Left lobe of liver (tissue), 2 donors: Measurements from ENCODE around the gene SCN4A. TPM values are rescaled to one million over a fixed set of nuclear protein-coding genes. Genes with fewer than 3 reads are reported as not detected.
"Not testable (repeated sequence)": the region's sequence is repeated elsewhere in the genome, so short reads cannot be mapped to it uniquely, and the experiment has no call there.

Source experiments
- ATAC-seq: fragments of 200-7000 bp; cut with Tn5 transposase; one replicate; pipeline ENCODE4 v1.9.1; 2020; ENCODE audit warnings: mild to moderate bottlenecking, moderate library complexity
- DNase-seq: peaks from one replicate; pipeline ENCODE4 v3.0.0-alpha.2; 2020; ENCODE audit warnings: low spot score
- total RNA-seq: library from RNA; stranded (reverse); gene quantifications from one replicate; pipeline ENCODE4 v1.2.1, GENCODE V29; 2021
- donor health status: DM: no; HTN: no; CAD: no; lungs with moderate emphysema.
- donor health status: DM: no; HTN: yes; CAD: no.

SCN4A gene
- total RNA-seq, 1 donor from 2014 or later = 0.10 TPM

DNA sequence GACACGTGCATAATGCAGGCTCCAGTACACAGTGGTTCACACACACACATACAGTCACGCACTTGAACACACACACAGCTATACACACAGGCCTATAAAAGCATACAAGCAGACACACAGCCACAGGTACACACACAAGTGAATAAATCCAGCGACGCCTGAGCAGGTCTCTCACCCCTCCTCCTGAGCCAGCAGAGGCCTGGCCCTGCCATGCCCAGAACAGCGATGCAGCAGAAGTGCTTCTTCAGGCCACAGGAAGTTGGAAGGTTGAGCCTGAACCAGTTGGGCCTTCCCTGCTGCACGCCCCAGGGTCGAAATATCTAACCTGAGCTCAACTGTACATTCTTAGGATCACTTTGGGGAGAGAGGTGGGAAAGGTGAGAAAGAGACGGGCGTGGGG is 33.3 kb downstream of the SCN4A start:
- DNase-seq = no peak

DNA sequence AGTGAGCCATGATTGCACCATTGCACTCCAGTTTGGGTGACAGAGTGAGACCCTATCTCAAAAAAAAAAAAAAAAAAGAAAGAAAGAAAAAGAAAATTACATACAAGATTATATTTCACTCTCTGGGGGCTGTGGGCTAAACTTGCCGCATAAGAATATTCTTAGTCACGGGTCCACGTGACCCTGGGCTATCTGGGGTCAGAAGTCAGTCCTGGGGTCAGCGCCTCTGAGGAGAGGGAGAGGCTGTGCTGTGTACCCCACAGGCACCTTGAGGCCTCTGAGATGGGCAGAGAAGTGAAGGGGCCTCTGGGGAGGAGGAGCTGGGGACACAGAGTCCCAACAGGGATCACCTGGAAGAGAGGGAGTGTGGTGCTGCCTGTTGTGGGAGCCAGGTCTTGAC is 34.8 kb downstream of the SCN4A start:
- no peak for ATAC-seq

More for the DNA sequence above, 33.3 kb downstream of the SCN4A start:
- ATAC-seq = no peak

GRCh38 chr17:63937319-63937718 is 35.4 kb downstream of the SCN4A start:
- no peak for DNase-seq
- ATAC-seq = no peak

More for the DNA sequence above, 34.8 kb downstream of the SCN4A start:
- DNase-seq = no peak

GRCh38 chr17:63934183-63935112 is 38.3 kb downstream of the SCN4A start:
- no peak for ATAC-seq
- DNase-seq = no peak

GRCh38 chr17:63933598-63933997 is 39.1 kb downstream of the SCN4A start:
- no peak for DNase-seq

GRCh38 chr17:63932721-63933120 is 40.0 kb downstream of the SCN4A start:
- DNase-seq (no peak), ATAC-seq (no peak)

More at GRCh38 chr17:63933598-63933997, 39.1 kb downstream of the SCN4A start:
- ATAC-seq = no peak

- DNase-seq (no peak), ATAC-seq (no peak)
These were observed 40.6 kb downstream of the SCN4A start, which contains the start of gene CD79B for GRCh38 chr17:63931981-63932561. Gene CD79B (minus strand): TSS chr17:63932331. CDS start chr17:63932261, 70 bp downstream.

DNA sequence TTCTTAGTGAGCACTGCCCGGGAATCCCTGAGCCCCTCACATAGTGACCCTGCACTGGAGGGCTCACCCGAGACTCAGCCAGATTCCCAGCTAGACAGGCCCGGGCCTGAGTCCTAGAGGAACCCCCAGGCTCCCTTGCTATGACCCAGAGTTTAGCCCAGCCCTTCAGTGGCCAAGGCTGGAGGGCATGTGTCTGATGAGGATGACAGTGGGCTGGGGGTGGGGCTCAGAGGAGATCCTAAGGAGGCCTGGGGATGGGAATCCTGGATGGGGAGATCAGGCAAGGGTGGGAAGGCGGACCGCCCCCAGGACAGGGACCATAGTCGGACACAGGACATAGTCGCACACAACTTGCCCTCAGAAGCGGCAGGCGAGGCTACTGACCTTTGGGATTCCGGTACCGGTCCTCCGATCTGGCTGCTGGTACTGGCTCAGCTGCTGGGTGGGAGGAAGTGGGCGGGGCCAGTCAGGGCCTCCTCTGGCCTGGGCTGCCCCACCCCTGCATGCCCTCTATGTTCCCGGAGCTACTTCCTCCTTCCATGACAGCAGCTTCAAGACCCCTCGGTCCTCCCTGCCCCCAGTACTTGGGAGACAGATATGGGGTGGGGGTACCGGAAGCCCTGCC is 41.7 kb downstream of the SCN4A start:
- DNase-seq (no peak), ATAC-seq (peak; percentile 80)

DNA sequence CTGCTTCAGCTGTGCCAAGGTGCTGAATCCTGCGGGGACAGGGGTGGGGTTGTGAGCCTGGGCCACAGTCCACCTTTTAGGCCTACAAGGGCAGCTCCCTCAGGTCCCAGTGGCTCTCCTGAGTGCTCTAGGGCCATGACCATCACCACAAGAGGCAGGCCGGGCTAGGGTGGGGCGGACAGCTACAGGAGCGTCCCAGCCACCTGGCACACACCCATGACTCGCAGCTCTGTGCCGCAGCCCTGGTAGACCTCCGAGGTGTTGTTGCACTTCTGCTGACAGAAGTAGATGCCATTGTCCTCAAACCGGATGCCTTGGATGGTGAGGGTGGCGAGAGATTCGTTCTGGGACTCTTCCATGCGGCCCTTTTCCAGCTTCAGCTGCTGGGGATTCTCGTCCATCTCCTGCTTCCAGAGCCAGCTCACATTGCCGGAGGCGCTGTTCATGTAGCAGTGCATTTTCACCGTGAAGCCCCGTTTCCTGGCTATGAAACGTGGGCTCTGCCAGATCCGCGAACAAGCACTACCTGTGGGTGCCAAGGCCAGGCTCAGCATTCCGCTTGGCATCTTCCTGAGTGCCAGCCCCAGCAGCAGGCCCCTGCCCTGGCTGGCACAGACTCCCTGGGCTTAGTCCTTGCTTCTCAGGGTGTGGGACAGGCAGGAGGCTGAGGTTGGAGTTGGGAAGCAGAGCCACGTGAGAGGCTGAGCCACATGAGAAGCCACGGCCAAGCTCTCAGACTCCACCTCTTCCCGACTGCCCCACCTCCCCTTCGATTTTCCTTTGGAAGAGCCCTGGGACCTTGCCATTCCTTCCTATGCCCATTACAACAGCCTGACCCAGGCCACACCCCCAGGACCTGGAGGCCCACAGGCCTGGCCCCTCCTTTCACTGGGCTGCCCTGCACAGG is 42.6 kb downstream of the SCN4A start:
- no peak for DNase-seq
- peak; percentile 30 for ATAC-seq

DNA sequence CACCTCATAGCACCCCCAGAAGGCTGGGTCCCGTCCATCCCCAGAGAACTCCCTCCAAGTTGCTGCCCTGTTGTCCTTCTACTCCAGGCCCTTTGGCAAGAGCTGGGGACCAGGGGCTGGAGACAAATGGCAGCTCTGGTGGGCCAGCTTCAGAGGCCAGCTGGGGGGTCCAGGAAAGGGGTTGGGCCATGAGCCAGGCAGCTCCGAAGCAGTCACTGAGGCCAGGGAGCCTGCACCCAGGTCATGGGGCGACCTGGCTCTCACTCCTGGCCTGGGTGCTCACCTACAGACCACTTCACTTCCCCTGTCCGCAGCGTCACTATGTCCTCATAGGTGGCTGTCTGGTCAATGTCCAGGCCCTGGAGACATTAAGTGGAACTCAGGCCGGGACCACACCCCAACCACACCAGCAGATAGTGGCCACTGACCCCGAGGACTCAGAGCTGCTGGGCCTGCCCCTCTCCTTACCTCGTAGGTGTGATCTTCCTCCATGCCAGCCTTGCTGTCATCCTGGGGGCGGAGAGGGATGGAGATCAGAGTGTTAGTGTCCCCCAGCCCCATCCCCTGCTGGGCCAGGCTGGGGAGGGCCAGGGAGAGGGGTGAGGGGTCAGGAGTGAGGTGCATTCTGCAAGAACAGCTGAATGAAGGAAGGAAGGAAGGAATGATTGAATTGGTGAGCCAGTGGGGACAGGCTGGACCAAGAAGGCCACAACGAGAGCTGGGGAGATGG is 43.6 kb downstream of the SCN4A start:
- ATAC-seq = no peak
- no peak for DNase-seq

- no peak for ATAC-seq
- DNase-seq = no peak
These were observed 44.5 kb downstream of the SCN4A start for GRCh38 chr17:63928172-63928666.

GRCh38 chr17:63927464-63928171 is 45.1 kb downstream of the SCN4A start:
- ATAC-seq (no peak), DNase-seq (no peak)

DNA sequence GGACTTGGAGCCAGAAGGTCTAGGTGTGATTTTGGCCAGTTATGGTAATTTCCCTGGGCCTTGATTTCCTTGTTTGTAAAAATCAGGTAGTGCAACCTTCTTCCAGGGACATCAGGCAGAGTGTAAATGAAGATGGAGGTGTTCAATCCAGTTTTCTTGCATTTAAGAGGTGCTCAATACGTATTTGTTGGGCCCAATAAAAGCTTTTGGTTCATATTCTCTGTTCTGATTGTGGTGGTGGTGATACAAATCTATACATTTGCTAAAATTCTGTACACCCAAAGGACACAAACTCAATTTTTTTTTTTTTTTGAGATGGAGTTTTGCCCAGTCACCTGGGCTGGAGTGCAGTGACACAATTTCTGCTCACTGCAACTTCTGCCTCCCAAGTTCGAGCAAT is 46.6 kb downstream of the SCN4A start:
- ATAC-seq = no peak
- DNase-seq = no peak

- ATAC-seq = no peak
- DNase-seq = no peak
These were observed 47.1 kb downstream of the SCN4A start for GRCh38 chr17:63925615-63926014.

GRCh38 chr17:63922402-63922801 is 50.3 kb downstream of the SCN4A start:
- not testable (repeated sequence) for DNase-seq, ATAC-seq

- ATAC-seq, DNase-seq: not testable (repeated sequence)
These were observed 51.9 kb downstream of the SCN4A start for GRCh38 chr17:63920779-63921178.

DNA sequence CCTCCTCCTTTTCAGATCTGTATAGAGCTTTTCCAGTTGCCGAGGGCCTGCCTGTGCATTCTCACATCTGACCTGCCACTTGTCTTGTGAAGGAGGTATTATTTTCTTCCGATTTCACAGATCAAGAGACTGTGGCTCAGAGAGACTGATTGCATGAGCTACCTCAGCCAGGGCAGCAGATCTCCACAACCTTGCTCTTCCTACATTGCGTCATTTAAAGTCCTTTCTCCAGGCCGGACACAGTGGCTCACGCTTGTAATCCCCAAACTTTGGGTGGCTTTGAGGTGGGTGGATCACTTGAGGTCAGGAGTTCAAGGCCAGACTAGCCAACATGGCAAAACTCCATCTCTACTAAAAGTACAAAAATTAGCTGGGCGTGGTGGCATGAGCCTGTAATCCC is 52.7 kb downstream of the SCN4A start:
- not testable (repeated sequence) for DNase-seq, ATAC-seq

DNA sequence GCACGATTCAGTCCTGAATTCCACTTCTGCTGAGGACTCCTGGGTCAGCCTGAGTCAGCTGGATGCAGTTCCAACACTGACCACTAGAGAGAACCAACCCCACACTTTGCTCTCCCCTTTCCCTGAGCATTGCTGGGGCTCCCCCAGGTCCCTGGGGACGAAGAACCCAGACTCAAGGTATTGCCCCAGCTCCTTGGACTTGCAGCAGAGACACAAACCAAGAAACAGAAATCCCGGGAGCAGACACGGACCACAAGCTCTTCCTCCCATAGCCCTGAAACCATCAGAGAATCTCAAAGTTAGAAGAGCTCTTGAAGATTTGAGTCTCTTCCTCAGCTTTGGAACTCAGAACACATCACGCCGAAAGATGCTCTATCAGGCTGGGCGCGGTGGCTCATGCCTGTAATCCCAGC is 53.4 kb downstream of the SCN4A start:
- peak; percentile 95 for ATAC-seq
- no peak for DNase-seq

DNA sequence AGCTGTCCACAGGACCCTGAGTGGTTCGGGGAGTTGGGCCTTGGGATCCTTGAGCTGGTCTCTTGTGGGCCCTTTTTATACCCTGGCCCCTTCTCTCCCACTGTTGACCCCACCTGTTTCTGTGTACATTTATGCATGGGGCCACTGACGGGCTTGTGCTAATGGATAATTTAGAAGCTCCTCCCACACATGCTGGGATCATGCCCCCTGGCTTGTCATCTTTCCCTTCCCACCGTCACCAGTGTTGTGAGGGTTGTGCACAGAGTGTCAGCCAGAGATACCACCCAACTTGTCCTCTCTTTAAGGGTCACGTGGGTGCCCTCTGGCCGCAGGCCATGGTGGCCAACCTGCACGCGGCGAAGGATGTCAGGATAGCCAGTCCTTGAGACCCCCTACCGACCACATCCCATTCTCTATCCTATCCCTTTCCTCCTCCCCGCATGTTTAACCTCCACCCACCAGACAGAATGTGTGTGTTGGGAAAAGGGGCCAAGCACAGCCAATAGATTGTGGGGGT is 53.9 kb downstream of the SCN4A start, which contains the start of gene GH1:
Gene GH1 (minus strand): TSS at position 51 of the 517 bp plus-strand sequence. CDS start 63 bp downstream, outside the sequence.
- not testable (repeated sequence) for ATAC-seq, DNase-seq
